ENCODE data around the gene PPID.

The PPID gene

GRCh38 chr4:158673633-158674032 lies 49.6 kb downstream of the PPID start:
- Histone ChIP-seq H3K27me3 (ENCODE audit: insufficient read depth, low read length) (no peaks in the 10 kb centered on the region), H4K20me1 (ENCODE audit: insufficient read depth, low read length) (no peaks in the 10 kb centered on the region), H3K4me1 (ENCODE audit: insufficient read depth, low read length, severe bottlenecking) (peaks cover 23% of the 10 kb centered on the region), H3K9ac (ENCODE audit: low read length) (no peak overlapping the region), H3K9me2 (ENCODE audit: low read depth, low read length) (no peaks in the 10 kb centered on the region), H3K36me3 (ENCODE audit: insufficient read depth, low read length) (no peaks in the 10 kb centered on the region), H3K4me2 (ENCODE audit: low read length) (no peak overlapping the region), H3K4me3 (ENCODE audit: low read depth, low read length, poor library complexity, severe bottlenecking) (no peak overlapping the region), H2AFZ (ENCODE audit: low read length) (no peak overlapping the region), H3K79me2 (ENCODE audit: insufficient read depth, low read length) (peaks cover 10% of the 10 kb centered on the region), H3K27ac (ENCODE audit: low read depth, low read length, poor library complexity, severe bottlenecking) (no peak overlapping the region), H3F3A (ENCODE audit: insufficient read depth, low read length) (no peaks in the 10 kb centered on the region), H3K9me3 (ENCODE audit: low read length) (no peaks in the 10 kb centered on the region)
- TF ChIP-seq EZH2 (IDR thresholded peaks at IDR 0.05; ENCODE audit: borderline replicate concordance, low read length) = no peak
- TF ChIP-seq, protein P1, sequence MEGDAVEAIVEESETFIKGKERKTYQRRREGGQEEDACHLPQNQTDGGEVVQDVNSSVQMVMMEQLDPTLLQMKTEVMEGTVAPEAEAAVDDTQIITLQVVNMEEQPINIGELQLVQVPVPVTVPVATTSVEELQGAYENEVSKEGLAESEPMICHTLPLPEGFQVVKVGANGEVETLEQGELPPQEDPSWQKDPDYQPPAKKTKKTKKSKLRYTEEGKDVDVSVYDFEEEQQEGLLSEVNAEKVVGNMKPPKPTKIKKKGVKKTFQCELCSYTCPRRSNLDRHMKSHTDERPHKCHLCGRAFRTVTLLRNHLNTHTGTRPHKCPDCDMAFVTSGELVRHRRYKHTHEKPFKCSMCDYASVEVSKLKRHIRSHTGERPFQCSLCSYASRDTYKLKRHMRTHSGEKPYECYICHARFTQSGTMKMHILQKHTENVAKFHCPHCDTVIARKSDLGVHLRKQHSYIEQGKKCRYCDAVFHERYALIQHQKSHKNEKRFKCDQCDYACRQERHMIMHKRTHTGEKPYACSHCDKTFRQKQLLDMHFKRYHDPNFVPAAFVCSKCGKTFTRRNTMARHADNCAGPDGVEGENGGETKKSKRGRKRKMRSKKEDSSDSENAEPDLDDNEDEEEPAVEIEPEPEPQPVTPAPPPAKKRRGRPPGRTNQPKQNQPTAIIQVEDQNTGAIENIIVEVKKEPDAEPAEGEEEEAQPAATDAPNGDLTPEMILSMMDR (IDR thresholded peaks at IDR 0.05; ENCODE audit: low read length) = no peak

DNA sequence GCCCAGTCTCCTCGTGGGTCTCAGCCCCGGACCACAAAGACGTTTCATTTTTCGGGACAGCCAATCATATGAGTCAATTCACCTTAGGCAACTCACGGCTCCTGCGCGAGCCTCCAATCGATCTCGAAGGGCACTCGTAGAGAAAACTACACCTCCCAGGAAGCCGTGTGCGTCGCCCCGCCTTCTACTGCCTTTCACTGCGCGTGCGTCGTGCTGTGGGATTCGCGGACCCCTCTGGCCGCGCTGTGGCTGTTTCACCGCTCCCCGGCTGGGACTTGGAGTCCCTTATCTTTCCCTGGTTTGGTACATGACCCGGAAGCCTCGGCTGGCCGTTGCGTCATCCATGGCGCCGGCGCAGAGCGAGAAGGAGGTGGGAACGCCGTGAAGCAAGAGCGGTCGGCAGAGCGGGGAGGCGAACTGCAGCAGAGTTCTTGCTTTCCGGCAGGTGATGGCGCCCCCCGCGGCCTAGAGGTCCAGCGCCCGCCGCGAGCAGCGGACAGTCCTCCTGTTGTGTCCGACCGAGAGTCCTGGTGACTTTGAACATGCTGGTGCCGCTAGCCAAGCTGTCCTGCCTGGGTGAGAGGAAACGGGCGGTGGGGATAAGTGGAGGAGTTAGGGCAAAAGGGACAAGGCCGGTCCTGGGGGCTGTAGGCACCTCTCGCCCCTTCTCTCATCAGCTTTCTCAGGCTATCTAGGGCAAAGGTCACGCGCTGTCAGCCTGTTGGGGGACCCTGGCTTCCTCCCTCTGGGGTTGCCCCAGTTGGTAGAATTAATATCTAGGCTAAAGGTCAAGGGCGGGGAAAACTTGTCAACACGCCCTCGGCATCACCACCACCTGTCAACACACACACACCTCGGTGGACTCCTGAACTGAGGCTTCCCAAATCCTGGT lies 51.0 kb downstream of the PPID start, which contains the start of gene ETFDH:
TSS of gene ETFDH (plus strand) at position 382 of the 892 bp plus-strand sequence. CDS start at position 543, 161 bp downstream.
- H3K4me2 ChIP-seq (ENCODE audit: low read length) = peak within 1 kb of the TSS; percentile 86
- H3K4me1 ChIP-seq (ENCODE audit: insufficient read depth, low read length, severe bottlenecking) = peaks cover 23% of the 10 kb centered on the region
- no peaks in the 10 kb centered on the region for H3K36me3 ChIP-seq (ENCODE audit: insufficient read depth, low read length)
- H3K27me3 ChIP-seq (ENCODE audit: insufficient read depth, low read length) = no peaks in the 10 kb centered on the region
- H3K79me2 ChIP-seq (ENCODE audit: insufficient read depth, low read length) = peaks cover 16% of the 10 kb centered on the region
- no peak within 1 kb of the TSS for H2AFZ ChIP-seq (ENCODE audit: low read length)
- H3K9me2 ChIP-seq (ENCODE audit: low read depth, low read length) = no peaks in the 10 kb centered on the region
- H3K4me3 ChIP-seq (ENCODE audit: low read depth, low read length, poor library complexity, severe bottlenecking) = peak within 1 kb of the TSS; percentile 87
- H3F3A ChIP-seq (ENCODE audit: insufficient read depth, low read length) = no peaks in the 10 kb centered on the region
- TF ChIP-seq EZH2 (IDR thresholded peaks at IDR 0.05; ENCODE audit: borderline replicate concordance, low read length) = no peak
- TF ChIP-seq, protein P1 (IDR thresholded peaks at IDR 0.05; ENCODE audit: low read length) = peak; percentile 85
- H4K20me1 ChIP-seq (ENCODE audit: insufficient read depth, low read length) = no peaks in the 10 kb centered on the region
- H3K9me3 ChIP-seq (ENCODE audit: low read length) = no peaks in the 10 kb centered on the region
- H3K27ac ChIP-seq (ENCODE audit: low read depth, low read length, poor library complexity, severe bottlenecking) = peak within 1 kb of the TSS; percentile 72
- peak within 1 kb of the TSS; percentile 86 for H3K9ac ChIP-seq (ENCODE audit: low read length)

DNA sequence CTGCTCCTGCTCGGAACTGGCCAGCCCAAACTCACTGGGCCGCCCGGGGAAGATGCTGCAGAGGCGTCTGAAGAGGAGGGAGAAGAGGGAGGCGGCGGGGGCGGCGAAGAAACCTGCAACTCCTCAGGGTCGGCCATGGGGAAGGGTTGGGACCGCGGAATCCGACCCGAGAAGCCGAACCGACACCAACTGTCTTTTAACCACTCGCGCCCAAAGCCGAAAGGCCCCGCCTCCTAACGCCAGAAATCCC lies 51.6 kb downstream of the PPID start, which contains the start of gene C4orf46:
TSS of gene C4orf46 (minus strand) at position 223 of the 250 bp plus-strand sequence. CDS start at position 137, 86 bp downstream.
- H2AFZ ChIP-seq (ENCODE audit: low read length) = no peak within 1 kb of the TSS
- H3K27ac ChIP-seq (ENCODE audit: low read depth, low read length, poor library complexity, severe bottlenecking) = peak within 1 kb of the TSS; percentile 72
- peaks cover 16% of the 10 kb centered on the region for H3K79me2 ChIP-seq (ENCODE audit: insufficient read depth, low read length)
- H3K9ac ChIP-seq (ENCODE audit: low read length) = peak within 1 kb of the TSS; percentile 86
- no peaks in the 10 kb centered on the region for H3K9me2 ChIP-seq (ENCODE audit: low read depth, low read length)
- no peaks in the 10 kb centered on the region for H3K9me3 ChIP-seq (ENCODE audit: low read length)
- H3K4me1 ChIP-seq (ENCODE audit: insufficient read depth, low read length, severe bottlenecking) = peaks cover 23% of the 10 kb centered on the region
- no peaks in the 10 kb centered on the region for H3K36me3 ChIP-seq (ENCODE audit: insufficient read depth, low read length)
- H4K20me1 ChIP-seq (ENCODE audit: insufficient read depth, low read length) = no peaks in the 10 kb centered on the region
- peak within 1 kb of the TSS; percentile 86 for H3K4me2 ChIP-seq (ENCODE audit: low read length)
- TF ChIP-seq, protein P1 (IDR thresholded peaks at IDR 0.05; ENCODE audit: low read length) = no peak
- no peak for TF ChIP-seq EZH2 (IDR thresholded peaks at IDR 0.05; ENCODE audit: borderline replicate concordance, low read length)
- no peaks in the 10 kb centered on the region for H3K27me3 ChIP-seq (ENCODE audit: insufficient read depth, low read length)
- H3K4me3 ChIP-seq (ENCODE audit: low read depth, low read length, poor library complexity, severe bottlenecking) = peak within 1 kb of the TSS; percentile 87
- H3F3A ChIP-seq (ENCODE audit: insufficient read depth, low read length) = no peaks in the 10 kb centered on the region

Measured in OCI-LY1 (cell line).